Keratinocyte (primary cell): Measurements from ENCODE around the gene CACNB2. TPM values are rescaled to one million over a fixed set of nuclear protein-coding genes. Genes with fewer than 3 reads are reported as not detected.

Experiments used
- DNase-seq: peaks from one replicate; pipeline ENCODE4 v3.0.0-alpha.2; 2011; ENCODE audit warnings: low read depth, missing footprints, low spot score
- FAIRE-seq: peaks from 2 replicates; lab custom pipeline; 2011; peaks lifted over from hg19 to GRCh38; lab: Jason Lieb, UNC
- H2AFZ ChIP-seq: 2 replicates; pipeline ENCODE4 v1.6.0; 2012; ENCODE audit warnings: low read length, control low read depth, inconsistent platforms; ENCODE audit not compliant: control insufficient read depth
- H3K27ac ChIP-seq: 2 replicates; pipeline ENCODE4 v1.5.1; 2011; ENCODE audit warnings: low read length; ENCODE audit not compliant: control insufficient read depth, insufficient read depth
- H3K27me3 ChIP-seq: 3 replicates; pipeline ENCODE4 v1.6.0; 2011; ENCODE audit warnings: low read length; ENCODE audit not compliant: control insufficient read depth, insufficient read depth; ENCODE audit errors: extremely low read depth
- H3K36me3 ChIP-seq, 2 experiments: 2 replicates in 1 of 2; 3 replicates in 1 of 2; pipeline ENCODE4 v1.5.1; 2011; ENCODE audit warnings: low read length in 2 of 2, mild to moderate bottlenecking in 1 of 2; ENCODE audit not compliant: control insufficient read depth in 2 of 2, insufficient read depth in 2 of 2; ENCODE audit errors: extremely low read depth in 1 of 2
- H3K4me1 ChIP-seq: 3 replicates; pipeline ENCODE4 v1.5.1; 2011; ENCODE audit warnings: low read length; ENCODE audit not compliant: control insufficient read depth, insufficient read depth; ENCODE audit errors: extremely low read depth
- H3K4me2 ChIP-seq: 3 replicates; pipeline ENCODE4 v1.6.0; 2011; ENCODE audit warnings: low read depth, low read length; ENCODE audit not compliant: control insufficient read depth, insufficient read depth; ENCODE audit errors: extremely low read depth
- H3K4me3 ChIP-seq, 3 experiments: fragments of 200-600 bp in 1 of 3; sonication (generic) in 1 of 3; 2 replicates in 2 of 3; 3 replicates in 1 of 3; pipeline ENCODE4 v1.5.1; 2011 to 2016; ENCODE audit warnings: low read length in 3 of 3, mild to moderate bottlenecking in 3 of 3, control low read depth in 2 of 3, inconsistent platforms in 1 of 3, low read depth in 1 of 3, mixed read lengths in 1 of 3, mixed run types in 1 of 3, moderate library complexity in 1 of 3; ENCODE audit not compliant: control insufficient read depth in 2 of 3, insufficient read depth in 2 of 3; ENCODE audit errors: extremely low read depth in 1 of 3
- H3K79me2 ChIP-seq: 2 replicates; pipeline ENCODE4 v1.6.0; 2012; ENCODE audit warnings: low read length; ENCODE audit not compliant: control insufficient read depth, insufficient read depth
- H3K9ac ChIP-seq: 3 replicates; pipeline ENCODE4 v1.6.0; 2011; ENCODE audit warnings: low read length; ENCODE audit not compliant: control insufficient read depth, insufficient read depth; ENCODE audit errors: extremely low read depth
- H3K9me1 ChIP-seq: 3 replicates; pipeline ENCODE4 v1.6.0; 2011; ENCODE audit warnings: low read length; ENCODE audit not compliant: control insufficient read depth, insufficient read depth; ENCODE audit errors: extremely low read depth
- H3K9me3 ChIP-seq: 2 replicates; pipeline ENCODE4 v1.5.1; 2012; ENCODE audit warnings: low read depth, low read length; ENCODE audit not compliant: control insufficient read depth
- H4K20me1 ChIP-seq: 3 replicates; pipeline ENCODE4 v1.6.0; 2011; ENCODE audit warnings: low read length; ENCODE audit not compliant: control insufficient read depth, insufficient read depth; ENCODE audit errors: extremely low read depth
- CTCF ChIP-seq, 3 experiments: IDR thresholded peaks in 1 of 3; conservative IDR thresholded peaks in 1 of 3; optimal IDR thresholded peaks in 1 of 3; 2 replicates in 2 of 3; 3 replicates in 1 of 3; pipeline versions ENCODE3 to v1.5.1; 2011; ENCODE audit warnings: low read length in 3 of 3, mild to moderate bottlenecking in 3 of 3, moderate library complexity in 2 of 3, control low read depth in 1 of 3, inconsistent platforms in 1 of 3; ENCODE audit not compliant: insufficient read depth in 2 of 3; ENCODE audit errors: extremely low read depth in 1 of 3
- EZH2 ChIP-seq: IDR thresholded peaks from one replicate; pipeline ENCODE4 v1.6.1; 2012; ENCODE audit warnings: inconsistent platforms, mild to moderate bottlenecking, low read length, moderate library complexity
- dilution Hi-C: fragments of 300-500 bp; cut with MboI; formaldehyde crosslinking; loops from one replicate; pipeline ENCODE4 v1.7.0; 2020; ENCODE audit warnings: low sequenced_read_pairs; ENCODE audit not compliant: extremely low pct_ligation_motif_present
- polyA plus RNA-seq, 5 experiments: library from polyadenylated mRNA; depleted of rRNA in 3 of 5; stranded (reverse) in 3 of 5; stranded (forward) in 1 of 5; unstranded in 1 of 5; fragments of >200 nt; gene quantifications; 1 replicate in 1 of 5; 2 replicates in 3 of 5; 3 replicates in 1 of 5; pipeline versions ENCODE4 v1.2.1 to v1.2.3, GENCODE V29; 2011 to 2012; ENCODE audit warnings: missing spikeins in 2 of 5, low read depth in 1 of 5, low replicate concordance in 1 of 5

Gene CACNB2
- polyA plus RNA-seq, 1 donor (not counting 4 experiments of a cell fraction or from before 2014, with no cell fraction given) = 0.03 TPM

GRCh38 chr10:18368273-18368672 is 228.0 kb downstream of the CACNB2 start:
- Histone ChIP-seq H3K27me3 (no peaks in the 10 kb centered on the region), H3K79me2 (no peaks in the 10 kb centered on the region), H3K9me1 (no peaks in the 10 kb centered on the region), H3K9ac (no peak overlapping the region), H3K4me3 (no peak overlapping the region), H4K20me1 (no peaks in the 10 kb centered on the region), H3K4me1 (no peaks in the 10 kb centered on the region), H3K36me3 (no peaks in the 10 kb centered on the region), H3K9me3 (no peaks in the 10 kb centered on the region), H3K4me2 (no peak overlapping the region), H2AFZ (no peak overlapping the region), H3K27ac (no peak overlapping the region)
- TF ChIP-seq EZH2 (no peak), CTCF (optimal IDR thresholded peaks at IDR 0.05 in 1 of 3, IDR thresholded peaks at IDR 0.05 in 1 of 3, conservative IDR thresholded peaks at IDR 0.05 in 1 of 3; ENCODE audit: extremely low read depth in 1 of 3, insufficient read depth in 2 of 3, low read length in 3 of 3) (no peak)
- no peak for DNase-seq
- dilution Hi-C loops = no loop called here
- FAIRE-seq = no peak

- H3K27ac ChIP-seq = no peak overlapping the region
- no peaks in the 10 kb centered on the region for H3K4me1 ChIP-seq
- no peaks in the 10 kb centered on the region for H3K27me3 ChIP-seq
- TF ChIP-seq EZH2 = no peak
- TF ChIP-seq CTCF (optimal IDR thresholded peaks at IDR 0.05 in 1 of 3, IDR thresholded peaks at IDR 0.05 in 1 of 3, conservative IDR thresholded peaks at IDR 0.05 in 1 of 3; ENCODE audit: extremely low read depth in 1 of 3, insufficient read depth in 2 of 3, low read length in 3 of 3) = no peak
- H3K4me3 ChIP-seq = no peak overlapping the region
- no peaks in the 10 kb centered on the region for H3K9me1 ChIP-seq
- H2AFZ ChIP-seq = no peak overlapping the region
- no peaks in the 10 kb centered on the region for H3K79me2 ChIP-seq
- FAIRE-seq (no peak), DNase-seq (no peak)
- no peak overlapping the region for H3K9ac ChIP-seq
- no peaks in the 10 kb centered on the region for H3K36me3 ChIP-seq
- no peak overlapping the region for H3K4me2 ChIP-seq
- dilution Hi-C loops = no loop called here
- H3K9me3 ChIP-seq = no peaks in the 10 kb centered on the region
- H4K20me1 ChIP-seq = no peaks in the 10 kb centered on the region
Measured at GRCh38 chr10:18368682-18369081, 228.5 kb downstream of the CACNB2 start.
